Peyer's patch (tissue), 4 donors: Measurements from ENCODE around the gene WSB2.

Experiments used
- POLR2A ChIP-seq, 2 donors: fragments of 450-650 bp; IDR thresholded peaks; one replicate each; pipeline ENCODE4 v1.5.1; 2017; ENCODE audit warnings: antibody characterized with exemption in 2 of 2, mild to moderate bottlenecking in 2 of 2, moderate library complexity in 2 of 2
- TF ChIP-seq, protein P1 (sequence below), 6 experiments: fragments of 450-650 bp in 4 of 6; fragments of 200-600 bp in 2 of 6; sonication (generic) in 1 of 6; IDR thresholded peaks; one replicate each; pipeline ENCODE4 v1.5.1; 2017 to 2019; ENCODE audit warnings: antibody characterized with exemption in 6 of 6, mild to moderate bottlenecking in 3 of 6, moderate library complexity in 1 of 6

DNA sequence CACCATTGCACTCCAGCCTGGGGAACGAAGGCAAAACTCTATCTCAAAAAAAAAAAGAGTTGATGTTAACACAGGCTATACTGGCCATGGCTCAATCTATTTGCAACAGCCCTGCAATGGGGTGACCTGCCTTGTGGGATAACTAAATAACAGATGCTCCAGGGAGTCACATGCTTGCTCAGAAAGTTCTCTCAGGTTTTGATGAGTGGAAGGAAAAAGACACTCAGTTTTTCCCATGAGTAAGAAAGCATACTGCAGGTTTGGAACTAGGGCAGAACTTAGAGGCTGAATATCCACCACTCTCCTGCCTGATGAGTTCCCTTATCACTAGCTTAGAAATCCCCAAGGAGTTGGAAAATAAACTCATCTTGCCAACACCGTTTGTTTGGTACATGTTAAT, 16.9 kb downstream of the WSB2 start:
- TF ChIP-seq, protein P1, sequence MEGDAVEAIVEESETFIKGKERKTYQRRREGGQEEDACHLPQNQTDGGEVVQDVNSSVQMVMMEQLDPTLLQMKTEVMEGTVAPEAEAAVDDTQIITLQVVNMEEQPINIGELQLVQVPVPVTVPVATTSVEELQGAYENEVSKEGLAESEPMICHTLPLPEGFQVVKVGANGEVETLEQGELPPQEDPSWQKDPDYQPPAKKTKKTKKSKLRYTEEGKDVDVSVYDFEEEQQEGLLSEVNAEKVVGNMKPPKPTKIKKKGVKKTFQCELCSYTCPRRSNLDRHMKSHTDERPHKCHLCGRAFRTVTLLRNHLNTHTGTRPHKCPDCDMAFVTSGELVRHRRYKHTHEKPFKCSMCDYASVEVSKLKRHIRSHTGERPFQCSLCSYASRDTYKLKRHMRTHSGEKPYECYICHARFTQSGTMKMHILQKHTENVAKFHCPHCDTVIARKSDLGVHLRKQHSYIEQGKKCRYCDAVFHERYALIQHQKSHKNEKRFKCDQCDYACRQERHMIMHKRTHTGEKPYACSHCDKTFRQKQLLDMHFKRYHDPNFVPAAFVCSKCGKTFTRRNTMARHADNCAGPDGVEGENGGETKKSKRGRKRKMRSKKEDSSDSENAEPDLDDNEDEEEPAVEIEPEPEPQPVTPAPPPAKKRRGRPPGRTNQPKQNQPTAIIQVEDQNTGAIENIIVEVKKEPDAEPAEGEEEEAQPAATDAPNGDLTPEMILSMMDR (IDR thresholded peaks at IDR 0.05): no peak
- no peak for TF ChIP-seq POLR2A (IDR thresholded peaks at IDR 0.05)
